RPMI8226 (cell line): ENCODE measurements around the gene NAA50.

Source experiments
- DNase-seq: peaks from one replicate; pipeline ENCODE4 v3.0.0-alpha.2; 2015

NAA50 gene

GRCh38 chr3:113684271-113684819 is 61.7 kb downstream of the NAA50 start:
- no peak for DNase-seq

GRCh38 chr3:113678773-113679172 is 67.3 kb downstream of the NAA50 start:
- no peak for DNase-seq

- no peak for DNase-seq
Measured at GRCh38 chr3:113677737-113678136, 68.3 kb downstream of the NAA50 start.

- no peak for DNase-seq
Measured at GRCh38 chr3:113676261-113676660, 69.8 kb downstream of the NAA50 start.

GRCh38 chr3:113673593-113673992 is 72.5 kb downstream of the NAA50 start:
- DNase-seq: no peak

GRCh38 chr3:113668015-113668414 is 78.0 kb downstream of the NAA50 start:
- no peak for DNase-seq
